GM18502 (cell line): ENCODE measurements around the gene PDCD1.
"Not testable (repeated sequence)": the region's sequence is repeated elsewhere in the genome, so short reads cannot be mapped to it uniquely, and the experiment has no call there.

Experiments
- ATAC-seq: cut with Tn5 transposase; IDR thresholded peaks from one replicate; pipeline ENCODE4 v1.9.1; 2021; ENCODE audit warnings: mild to moderate bottlenecking; ENCODE audit not compliant: unreplicated experiment, poor library complexity

The PDCD1 gene

DNA sequence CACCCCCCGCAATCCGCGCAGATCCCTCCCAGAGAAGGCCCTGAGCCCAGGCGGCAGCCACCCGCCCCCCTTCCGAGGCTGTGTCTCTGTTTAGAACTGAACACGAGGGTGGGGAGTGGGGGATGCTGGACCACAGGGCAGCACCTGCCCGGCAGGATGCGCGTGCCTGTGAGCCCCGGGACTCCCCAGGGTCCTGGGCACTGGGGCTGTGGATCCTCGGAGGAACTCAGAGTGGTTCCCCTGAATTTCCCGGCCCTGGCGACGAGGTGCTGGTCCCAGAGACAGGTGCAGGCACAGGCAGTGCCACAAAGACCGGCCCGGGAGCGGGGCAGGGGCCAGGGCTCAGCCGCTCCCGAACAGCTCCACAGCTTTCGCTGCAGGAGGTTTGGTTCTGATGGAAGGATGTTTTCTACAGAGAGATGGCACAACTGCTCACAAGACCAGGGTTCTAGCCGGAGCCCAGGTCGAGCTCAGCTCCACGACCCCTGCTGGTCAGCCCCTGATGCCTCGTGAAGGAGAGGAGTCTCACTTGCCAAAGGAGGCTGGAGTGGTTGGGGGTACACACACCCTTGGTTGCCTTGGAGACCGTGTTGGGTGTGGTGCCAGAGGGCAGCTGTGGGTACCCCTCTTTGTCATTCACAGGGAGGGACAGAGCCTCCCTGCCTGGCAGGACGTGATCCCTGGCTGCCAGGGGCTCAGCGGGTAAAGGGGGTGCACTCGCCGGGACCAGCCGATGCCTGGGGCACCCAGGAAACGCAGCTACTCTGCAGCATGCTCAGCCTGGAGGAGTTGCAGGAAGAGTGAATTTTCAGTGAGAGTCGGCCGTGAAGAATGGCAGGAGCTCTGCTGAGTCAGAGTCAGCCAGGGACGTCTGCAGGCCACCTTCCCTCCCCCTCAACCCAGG is 54.1 kb downstream of the PDCD1 start:
- ATAC-seq, result no peak

DNA sequence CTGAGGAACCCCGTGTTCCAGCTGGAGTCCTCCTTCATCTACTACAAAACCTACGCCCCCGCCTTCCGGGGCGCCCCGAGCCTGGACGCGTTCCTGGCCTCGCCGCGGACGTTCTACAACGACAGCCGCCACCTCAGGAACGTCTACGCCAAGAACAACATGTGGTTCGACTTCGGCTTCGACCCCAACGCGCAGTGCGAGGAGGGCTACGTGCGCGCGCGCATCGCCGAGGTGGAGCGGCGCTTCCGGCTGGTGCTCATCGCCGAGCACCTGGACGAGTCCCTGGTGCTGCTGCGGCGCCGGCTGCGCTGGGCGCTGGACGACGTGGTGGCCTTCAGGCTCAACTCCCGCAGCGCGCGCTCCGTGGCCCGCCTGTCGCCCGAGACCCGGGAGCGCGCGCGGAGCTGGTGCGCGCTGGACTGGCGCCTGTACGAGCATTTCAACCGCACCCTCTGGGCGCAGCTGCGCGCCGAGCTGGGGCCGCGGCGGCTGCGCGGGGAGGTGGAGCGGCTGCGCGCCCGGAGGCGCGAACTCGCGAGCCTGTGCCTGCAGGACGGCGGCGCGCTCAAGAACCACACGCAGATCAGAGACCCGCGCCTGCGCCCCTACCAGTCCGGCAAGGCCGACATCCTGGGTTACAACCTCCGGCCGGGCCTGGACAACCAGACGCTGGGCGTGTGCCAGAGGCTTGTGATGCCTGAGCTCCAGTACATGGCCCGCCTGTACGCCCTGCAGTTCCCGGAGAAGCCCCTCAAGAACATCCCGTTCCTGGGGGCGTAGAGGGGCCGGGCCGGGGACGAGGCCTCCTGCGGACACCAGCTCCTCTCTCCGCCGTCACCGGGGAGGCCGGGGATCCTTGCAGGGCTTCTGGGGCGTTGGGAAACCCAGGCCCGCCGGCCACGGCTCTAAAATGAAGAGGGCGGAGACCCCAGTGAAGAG is 55.0 kb downstream of the PDCD1 start:
- no peak for ATAC-seq

- no peak for ATAC-seq
These were observed 56.0 kb downstream of the PDCD1 start for GRCh38 chr2:241802421-241803318.

- ATAC-seq, result no peak
These were observed 56.9 kb downstream of the PDCD1 start for GRCh38 chr2:241801611-241802420.

- not testable (repeated sequence) for ATAC-seq
These were observed 58.3 kb downstream of the PDCD1 start for GRCh38 chr2:241800198-241800903.
